Transverse colon (tissue), 4 donors: Measurements from ENCODE around the gene KRTAP4-1. TPM values are rescaled to one million over a fixed set of nuclear protein-coding genes. Genes with fewer than 3 reads are reported as not detected.
A peak's percentile ranks its signal among the peaks of the same experiment; 100 is the strongest.

Source experiments
- DNase-seq: peaks from one replicate; pipeline ENCODE4 v3.0.0-alpha.2; 2019
- H3K27ac ChIP-seq, 4 donors: fragments of 200-600 bp; sonication (generic); 2 replicates each; pipeline ENCODE4 v1.5.1; 2016 to 2018; ENCODE audit warnings: inconsistent platforms in 4 of 4
- H3K27me3 ChIP-seq: fragments of 200-600 bp; sonication (generic); 2 replicates; pipeline ENCODE4 v1.5.1; 2017; ENCODE audit warnings: inconsistent platforms
- H3K36me3 ChIP-seq, 4 donors: fragments of 200-600 bp; sonication (generic); 2 replicates each; pipeline ENCODE4 v1.5.1; 2017 to 2019; ENCODE audit warnings: inconsistent platforms in 4 of 4
- H3K4me1 ChIP-seq, 4 donors: fragments of 200-600 bp; sonication (generic); 2 replicates each; pipeline ENCODE4 v1.5.1; 2017 to 2020; ENCODE audit warnings: inconsistent platforms in 4 of 4
- H3K4me3 ChIP-seq, 4 donors: fragments of 200-600 bp; sonication (generic); 1 replicate in 1 of 4; 2 replicates in 3 of 4; pipeline versions ENCODE4 v1.5.1 to v1.6.1; 2017 to 2019; ENCODE audit warnings: inconsistent platforms in 4 of 4
- H3K9me3 ChIP-seq, 2 donors: fragments of 200-600 bp; sonication (generic); 2 replicates each; pipeline ENCODE4 v1.5.1; 2017 to 2019; ENCODE audit warnings: inconsistent platforms in 2 of 2
- EP300 ChIP-seq: sonication (generic); formaldehyde crosslinking; IDR thresholded peaks from one replicate; pipeline ENCODE4 v1.6.1; 2017; ENCODE audit warnings: antibody characterized with exemption, low read depth
- POLR2A ChIP-seq: fragments of 450-650 bp; IDR thresholded peaks from one replicate; pipeline ENCODE4 v1.6.1; 2016; ENCODE audit warnings: antibody characterized with exemption, mild to moderate bottlenecking, moderate library complexity
- POLR2AphosphoS5 ChIP-seq, 3 donors: sonication (generic); formaldehyde crosslinking; IDR thresholded peaks; one replicate each; pipeline ENCODE4 v1.6.1; 2016; ENCODE audit warnings: antibody characterized with exemption in 3 of 3
- WGBS, 2 donors: methylation state at CpG; one replicate each; pipeline ENCODE4 v1.1.5; 2018; ENCODE audit warnings: low coverage in 1 of 2; 5-methylcytosine and 5-hydroxymethylcytosine counted together
- in situ Hi-C, 4 donors: fragments of 200-750 bp; cut with MboI; loops; one replicate each; pipeline versions ENCODE4 v1.15.0 to v1.15.1; 2017; ENCODE audit warnings: low sequenced_read_pairs in 3 of 4, low pct_ligation_motif_present in 1 of 4, low pct_unique_long_range_greater_than_20kb in 1 of 4
- intact Hi-C: fragments of 100-400 bp; cut with DNase I; formaldehyde crosslinking; loops from one replicate; pipeline ENCODE4 v1.15.1; 2023; ENCODE audit warnings: low total_unique reads
- total RNA-seq, 4 donors: library from RNA; depleted of rRNA; stranded (reverse); fragments of >200 nt; gene quantifications; one replicate each; pipeline ENCODE4 v1.1.0, GENCODE V29; 2016
- TF ChIP-seq, protein P1 (sequence below), 5 experiments: fragments of 200-600 bp in 3 of 5; fragments of 450-650 bp in 2 of 5; sonication (generic) in 3 of 5; IDR thresholded peaks; 1 replicate in 2 of 5; 2 replicates in 3 of 5; pipeline ENCODE4 v1.5.1; 2016 to 2017; ENCODE audit warnings: antibody characterized with exemption in 5 of 5, inconsistent platforms in 3 of 5, mild to moderate bottlenecking in 2 of 5, moderate library complexity in 1 of 5

KRTAP4-1 gene
- total RNA-seq, 4 donors from 2014 or later: 0.82 TPM; not detected in 3

- DNase-seq: no peak
- WGBS, 2 donors: 83 to 100% methylated on average over 3 to 6 of the region's 6 CpGs
- in situ Hi-C loops (no loop called here), intact Hi-C loops (no loop called here)
- Histone ChIP-seq H3K4me1 (no peaks in the 10 kb centered on the region), H3K27ac (no peak overlapping the region), H3K36me3 (no peaks in the 10 kb centered on the region), H3K27me3 (peaks cover 7% of the 10 kb centered on the region), H3K4me3 (no peak overlapping the region), H3K9me3 (no peaks in the 10 kb centered on the region)
- TF ChIP-seq EP300 (no peak), POLR2AphosphoS5 (IDR thresholded peaks at IDR 0.05) (no peak), POLR2A (no peak)
- TF ChIP-seq, protein P1, sequence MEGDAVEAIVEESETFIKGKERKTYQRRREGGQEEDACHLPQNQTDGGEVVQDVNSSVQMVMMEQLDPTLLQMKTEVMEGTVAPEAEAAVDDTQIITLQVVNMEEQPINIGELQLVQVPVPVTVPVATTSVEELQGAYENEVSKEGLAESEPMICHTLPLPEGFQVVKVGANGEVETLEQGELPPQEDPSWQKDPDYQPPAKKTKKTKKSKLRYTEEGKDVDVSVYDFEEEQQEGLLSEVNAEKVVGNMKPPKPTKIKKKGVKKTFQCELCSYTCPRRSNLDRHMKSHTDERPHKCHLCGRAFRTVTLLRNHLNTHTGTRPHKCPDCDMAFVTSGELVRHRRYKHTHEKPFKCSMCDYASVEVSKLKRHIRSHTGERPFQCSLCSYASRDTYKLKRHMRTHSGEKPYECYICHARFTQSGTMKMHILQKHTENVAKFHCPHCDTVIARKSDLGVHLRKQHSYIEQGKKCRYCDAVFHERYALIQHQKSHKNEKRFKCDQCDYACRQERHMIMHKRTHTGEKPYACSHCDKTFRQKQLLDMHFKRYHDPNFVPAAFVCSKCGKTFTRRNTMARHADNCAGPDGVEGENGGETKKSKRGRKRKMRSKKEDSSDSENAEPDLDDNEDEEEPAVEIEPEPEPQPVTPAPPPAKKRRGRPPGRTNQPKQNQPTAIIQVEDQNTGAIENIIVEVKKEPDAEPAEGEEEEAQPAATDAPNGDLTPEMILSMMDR (IDR thresholded peaks at IDR 0.05): no peak
Measured at GRCh38 chr17:41226051-41226450, 41.3 kb upstream of the KRTAP4-1 start.

GRCh38 chr17:41223821-41224220 is 39.1 kb upstream of the KRTAP4-1 start:
- intact Hi-C loops: no loop called here
- Histone ChIP-seq H3K27ac (no peak overlapping the region), H3K4me3 (no peak overlapping the region), H3K9me3 (no peaks in the 10 kb centered on the region), H3K4me1 (no peaks in the 10 kb centered on the region), H3K36me3 (no peaks in the 10 kb centered on the region), H3K27me3 (peaks cover 7% of the 10 kb centered on the region)
- WGBS, 2 donors: 43 to 66% methylated on average over 2 of the region's 2 CpGs
- in situ Hi-C loops: no loop called here
- DNase-seq: no peak
- TF ChIP-seq, protein P1 (IDR thresholded peaks at IDR 0.05): no peak
- TF ChIP-seq POLR2A: no peak
- TF ChIP-seq EP300: no peak
- no peak for TF ChIP-seq POLR2AphosphoS5 (IDR thresholded peaks at IDR 0.05)

DNA sequence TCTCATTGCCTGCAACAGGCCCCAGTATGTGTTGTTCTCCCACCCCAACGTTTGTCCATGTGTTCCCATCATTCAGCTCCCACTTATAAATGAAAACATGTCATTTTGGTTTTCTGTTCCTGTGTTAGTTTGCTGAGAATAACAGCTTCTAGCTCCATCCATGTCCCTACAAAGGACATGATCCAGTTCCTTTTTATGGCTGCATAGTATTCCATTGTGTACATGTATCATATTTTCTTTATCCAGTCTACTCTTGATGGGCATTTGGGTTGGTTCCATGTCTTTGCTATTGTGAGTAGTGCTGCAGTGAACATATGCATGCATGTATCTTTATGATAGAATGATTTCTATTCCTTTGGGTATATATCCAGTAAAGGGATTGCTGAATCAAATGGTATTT is 31.0 kb upstream of the KRTAP4-1 start:
- Histone ChIP-seq H3K36me3 (no peaks in the 10 kb centered on the region), H3K4me3 (no peak overlapping the region), H3K27me3 (peaks cover 8% of the 10 kb centered on the region), H3K4me1 (no peaks in the 10 kb centered on the region), H3K27ac (no peak overlapping the region), H3K9me3 (no peaks in the 10 kb centered on the region)
- WGBS, 2 donors: 64 to 100% methylated on average over 1 of the region's 1 CpG
- no peak for DNase-seq
- intact Hi-C loops: no loop called here
- in situ Hi-C loops: no loop called here
- TF ChIP-seq POLR2AphosphoS5 (IDR thresholded peaks at IDR 0.05): no peak
- TF ChIP-seq POLR2A: no peak
- TF ChIP-seq, protein P1 (IDR thresholded peaks at IDR 0.05): no peak
- TF ChIP-seq EP300: no peak

GRCh38 chr17:41212524-41213169 is 27.9 kb upstream of the KRTAP4-1 start:
- H3K27ac ChIP-seq: peak overlapping the region in 1 of 4 donors; percentile 2
- in situ Hi-C loops (no loop called here), intact Hi-C loops (no loop called here)
- no peaks in the 10 kb centered on the region for H3K36me3 ChIP-seq
- no peak for DNase-seq
- TF ChIP-seq, protein P1 (IDR thresholded peaks at IDR 0.05): no peak
- TF ChIP-seq EP300: no peak
- TF ChIP-seq POLR2AphosphoS5 (IDR thresholded peaks at IDR 0.05): peak in 2 of 3 donors; percentile 67 to 74
- no peak for TF ChIP-seq POLR2A
- 71 to 76% methylated on average over 4 to 7 of the region's 7 CpGs for WGBS, 2 donors
- H3K4me1 ChIP-seq: no peaks in the 10 kb centered on the region
- no peak overlapping the region for H3K4me3 ChIP-seq
- H3K27me3 ChIP-seq: peaks cover 12% of the 10 kb centered on the region
- no peaks in the 10 kb centered on the region for H3K9me3 ChIP-seq
